Measurements from ENCODE around the gene BCAT1.
"Not testable (repeated sequence)": the region's sequence is repeated elsewhere in the genome, so short reads cannot be mapped to it uniquely, and the experiment has no call there.

Gene BCAT1

DNA sequence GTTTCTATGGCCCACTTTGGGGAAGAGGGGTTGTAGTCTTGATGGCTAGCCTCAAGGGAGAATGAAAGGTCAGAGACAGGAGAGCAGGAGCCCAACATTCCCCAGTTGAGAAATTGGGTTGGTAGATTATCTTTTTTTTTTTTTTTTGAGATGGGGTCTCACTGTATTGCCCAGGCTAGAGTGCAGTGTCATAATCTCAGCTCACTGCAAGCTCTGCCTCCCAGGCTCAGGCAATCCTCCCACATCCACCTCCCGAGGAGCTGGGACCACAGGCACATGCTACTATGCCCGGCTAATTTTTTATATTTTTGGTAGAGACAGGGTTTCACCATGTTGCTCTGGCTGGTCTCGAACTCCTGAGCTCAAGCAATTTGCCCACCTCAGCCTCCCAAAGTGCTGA, 34.9 kb downstream of the BCAT1 start:
- TF ChIP-seq, protein P1, sequence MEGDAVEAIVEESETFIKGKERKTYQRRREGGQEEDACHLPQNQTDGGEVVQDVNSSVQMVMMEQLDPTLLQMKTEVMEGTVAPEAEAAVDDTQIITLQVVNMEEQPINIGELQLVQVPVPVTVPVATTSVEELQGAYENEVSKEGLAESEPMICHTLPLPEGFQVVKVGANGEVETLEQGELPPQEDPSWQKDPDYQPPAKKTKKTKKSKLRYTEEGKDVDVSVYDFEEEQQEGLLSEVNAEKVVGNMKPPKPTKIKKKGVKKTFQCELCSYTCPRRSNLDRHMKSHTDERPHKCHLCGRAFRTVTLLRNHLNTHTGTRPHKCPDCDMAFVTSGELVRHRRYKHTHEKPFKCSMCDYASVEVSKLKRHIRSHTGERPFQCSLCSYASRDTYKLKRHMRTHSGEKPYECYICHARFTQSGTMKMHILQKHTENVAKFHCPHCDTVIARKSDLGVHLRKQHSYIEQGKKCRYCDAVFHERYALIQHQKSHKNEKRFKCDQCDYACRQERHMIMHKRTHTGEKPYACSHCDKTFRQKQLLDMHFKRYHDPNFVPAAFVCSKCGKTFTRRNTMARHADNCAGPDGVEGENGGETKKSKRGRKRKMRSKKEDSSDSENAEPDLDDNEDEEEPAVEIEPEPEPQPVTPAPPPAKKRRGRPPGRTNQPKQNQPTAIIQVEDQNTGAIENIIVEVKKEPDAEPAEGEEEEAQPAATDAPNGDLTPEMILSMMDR (IDR thresholded peaks at IDR 0.05), result no peak

DNA sequence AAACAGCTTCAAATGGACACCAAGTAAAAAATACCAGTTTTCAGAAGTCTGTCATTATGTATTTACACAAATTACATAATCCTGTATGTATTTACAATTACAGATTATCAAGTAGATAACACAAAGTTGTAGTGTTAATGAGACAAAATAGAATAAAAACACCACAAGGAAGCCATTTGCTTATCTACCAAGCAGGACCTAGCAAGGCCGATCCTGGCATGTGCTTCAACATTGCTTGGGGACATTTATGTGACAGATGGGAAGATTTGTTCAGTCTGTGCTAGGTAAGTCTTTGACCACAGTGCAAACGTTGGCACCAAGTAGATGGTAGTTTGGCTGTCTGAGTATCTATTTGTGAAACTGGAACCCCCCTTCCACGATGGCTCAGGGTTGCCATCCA, 35.8 kb downstream of the BCAT1 start:
- Histone ChIP-seq H3K4me3 (no peak overlapping the region), H3K27ac (no peak overlapping the region)
- no peak for DNase-seq (ENCODE audit: low spot score)
- TF ChIP-seq, protein P1 (IDR thresholded peaks at IDR 0.05), result no peak

More for the DNA sequence above, 34.9 kb downstream of the BCAT1 start:
- no peak overlapping the region for H3K4me3 ChIP-seq
- H3K27ac ChIP-seq, result no peak overlapping the region
- no peak for DNase-seq (ENCODE audit: low spot score)

DNA sequence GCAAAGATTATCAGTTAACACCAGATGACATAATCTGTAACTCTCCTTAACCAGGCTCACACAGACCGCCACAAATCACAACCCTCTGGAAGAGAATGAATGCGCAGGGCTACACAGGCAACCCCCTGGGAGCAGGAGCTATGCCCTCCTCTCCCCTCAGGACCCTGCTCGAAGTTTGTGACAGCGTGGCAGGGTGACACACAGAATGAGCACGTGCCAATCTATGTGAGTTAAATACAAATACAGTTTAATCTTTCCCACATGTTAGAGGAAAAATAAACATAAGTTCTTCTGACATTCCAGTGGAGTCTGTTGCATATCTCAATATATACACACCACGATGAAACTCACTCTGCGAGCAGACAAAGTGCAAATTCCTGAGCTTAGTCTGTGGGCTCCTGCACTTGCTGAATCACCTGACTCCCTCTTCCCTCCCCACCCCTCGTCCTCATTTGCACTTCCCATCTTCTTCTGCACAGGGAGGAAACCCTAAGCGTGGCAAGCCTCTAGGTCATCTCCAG, 37.6 kb downstream of the BCAT1 start:
- no peak for DNase-seq (ENCODE audit: low spot score)
- Histone ChIP-seq H3K4me3 (no peak overlapping the region), H3K27ac (no peak overlapping the region)
- TF ChIP-seq, protein P1 (IDR thresholded peaks at IDR 0.05), result no peak

DNA sequence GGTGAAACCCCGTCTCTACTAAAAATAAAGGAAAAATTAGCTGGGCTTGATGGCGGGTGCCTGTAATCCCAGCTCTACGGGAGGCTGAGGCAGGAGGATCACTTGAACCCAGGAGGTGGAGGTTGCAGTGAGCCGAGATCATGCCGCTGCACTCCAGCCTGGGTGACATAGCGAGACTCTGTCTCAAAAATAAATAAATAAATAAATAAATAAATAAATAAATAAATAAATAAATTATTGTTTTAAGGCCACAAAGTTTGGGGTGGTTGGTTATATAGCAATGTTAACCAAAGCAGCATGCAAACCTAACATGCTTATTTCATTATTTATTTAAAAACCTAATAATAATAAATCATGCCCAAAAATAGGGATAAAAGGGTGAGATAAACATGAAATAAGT, 38.7 kb downstream of the BCAT1 start:
- H3K27ac ChIP-seq; DNase-seq (ENCODE audit: low spot score); H3K4me3 ChIP-seq: not testable (repeated sequence)

DNA sequence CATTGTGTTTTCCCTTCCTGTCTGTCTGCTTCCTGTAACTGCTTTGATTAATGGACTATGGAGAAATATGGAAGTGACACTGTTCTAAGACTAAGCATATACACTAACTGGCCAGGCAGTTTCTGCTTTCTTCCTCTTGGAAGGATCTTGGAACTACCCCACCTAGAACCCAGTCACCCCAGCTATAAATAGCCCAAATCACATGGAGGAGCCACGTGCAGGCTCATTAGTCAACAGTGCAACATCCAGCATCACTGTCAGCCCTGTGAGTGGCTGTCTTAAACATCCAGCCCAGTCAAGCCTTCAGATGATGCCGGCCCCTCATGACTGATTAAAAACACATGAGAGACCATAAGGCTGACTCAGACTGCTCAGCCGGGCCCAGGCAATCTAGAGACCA, 39.2 kb downstream of the BCAT1 start:
- TF ChIP-seq, protein P1 (IDR thresholded peaks at IDR 0.05), result no peak
- H3K4me3 ChIP-seq, result no peak overlapping the region
- peak overlapping the region in 1 of 2 donors; percentile 35 for H3K27ac ChIP-seq
- no peak for DNase-seq (ENCODE audit: low spot score)

DNA sequence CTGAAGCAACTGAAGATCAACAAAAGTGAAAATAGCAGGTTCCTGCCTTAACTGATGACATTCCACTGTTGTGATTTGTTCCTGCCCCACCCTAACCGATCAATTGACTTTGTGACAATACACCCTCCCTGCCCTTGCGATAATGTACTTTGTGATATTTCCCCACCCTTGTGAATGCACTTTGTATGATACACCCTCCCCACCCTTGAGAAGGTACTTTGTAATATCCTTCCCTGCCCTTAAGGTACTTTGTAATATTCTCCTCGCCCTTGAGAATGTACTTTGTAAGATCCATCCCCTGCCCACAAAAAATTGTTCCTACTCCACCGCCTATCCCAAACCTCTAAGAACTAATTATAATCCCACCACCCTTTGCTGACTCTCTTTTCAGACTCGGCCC, 41.4 kb downstream of the BCAT1 start:
- Histone ChIP-seq H3K4me3 (no peak overlapping the region), H3K27ac (no peak overlapping the region)
- TF ChIP-seq, protein P1 (IDR thresholded peaks at IDR 0.05), result no peak
- DNase-seq (ENCODE audit: low spot score), result no peak

DNA sequence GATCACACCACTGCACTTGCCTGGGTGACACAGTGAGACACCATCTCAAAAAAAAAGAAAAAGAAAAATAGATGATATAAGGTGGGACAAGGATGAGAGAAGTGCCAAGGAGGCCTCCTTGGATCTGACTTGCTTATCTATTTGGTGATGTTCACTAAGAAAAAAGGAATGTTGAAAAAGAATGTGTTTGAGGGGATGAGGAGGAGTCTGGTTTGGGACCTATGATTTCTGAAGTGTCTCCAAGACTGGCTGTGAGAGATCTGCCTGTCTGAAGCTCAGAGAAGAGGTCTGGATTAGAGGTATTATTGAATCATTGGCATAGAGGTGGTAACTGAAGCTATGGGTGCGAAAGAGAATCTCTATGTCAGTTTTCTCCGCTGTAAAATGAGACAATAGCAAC, 42.8 kb downstream of the BCAT1 start:
- no peak overlapping the region for H3K4me3 ChIP-seq
- H3K27ac ChIP-seq, result no peak overlapping the region
- TF ChIP-seq, protein P1 (IDR thresholded peaks at IDR 0.05), result no peak
- no peak for DNase-seq (ENCODE audit: low spot score)

DNA sequence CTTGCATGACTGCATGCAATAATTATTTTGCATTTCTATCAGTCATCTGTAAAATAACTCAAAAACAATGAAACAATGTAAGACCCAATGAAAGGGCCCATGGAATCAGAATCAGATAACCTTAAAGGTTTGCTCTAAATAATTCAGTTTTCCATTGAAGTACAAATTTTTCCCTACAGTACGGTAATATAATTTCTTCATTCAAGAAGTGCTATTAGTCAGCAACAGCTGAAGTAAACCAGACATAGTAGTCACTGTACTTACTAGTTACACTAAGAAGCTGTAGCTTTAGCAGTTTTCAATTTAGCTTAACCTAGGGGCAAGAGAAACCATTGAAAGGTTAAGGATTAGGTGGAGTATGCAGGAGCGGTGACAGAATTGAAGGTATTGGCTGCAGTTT, 43.5 kb downstream of the BCAT1 start:
- Histone ChIP-seq H3K27ac (no peak overlapping the region), H3K4me3 (no peak overlapping the region)
- TF ChIP-seq, protein P1 (IDR thresholded peaks at IDR 0.05), result no peak
- no peak for DNase-seq (ENCODE audit: low spot score)
